ENCODE data around the gene STOX2.
A peak's percentile ranks its signal among the peaks of the same experiment; 100 is the strongest.

STOX2 gene

GRCh38 chr4:183905081-183905592 is at the start of gene STOX2:
Gene STOX2, plus strand, starts transcription at chr4:183905307. Its CDS starts 1,484 bp downstream, at chr4:183906791.
- peak; percentile 95 for DNase-seq

- DNase-seq, result peak; percentile 36
These were observed 49.5 kb upstream of the STOX2 start for GRCh38 chr4:183855323-183856190.

- DNase-seq, result no peak
These were observed 48.1 kb upstream of the STOX2 start for GRCh38 chr4:183857040-183857439.

GRCh38 chr4:183858011-183858615 is 47.0 kb upstream of the STOX2 start:
- peak; percentile 37 for DNase-seq

GRCh38 chr4:183860119-183860518 is 45.0 kb upstream of the STOX2 start:
- no peak for DNase-seq

- peak; percentile 37 for DNase-seq
These were observed 44.4 kb upstream of the STOX2 start for GRCh38 chr4:183860731-183861130.

DNA sequence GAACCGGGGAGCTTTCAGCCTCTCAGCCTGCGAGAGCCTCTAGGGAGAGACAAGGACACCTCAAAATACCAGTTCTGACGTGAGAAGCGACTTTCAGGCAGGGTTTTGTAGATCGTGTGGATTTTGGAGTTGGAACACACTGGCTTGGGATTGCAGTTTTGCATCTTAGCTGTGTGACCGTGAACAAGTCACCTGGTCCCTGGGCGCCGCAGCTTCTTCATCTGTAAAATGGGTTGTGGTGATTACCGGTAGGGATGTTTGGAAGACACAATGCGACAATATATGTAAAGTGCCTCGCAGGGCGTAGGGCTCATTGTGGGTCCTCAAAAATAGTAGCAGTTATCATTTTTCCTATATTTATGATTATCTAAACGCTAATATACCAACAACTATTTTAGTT is 43.7 kb upstream of the STOX2 start:
- DNase-seq, result no peak

GRCh38 chr4:183863155-183863825 is 41.8 kb upstream of the STOX2 start:
- no peak for DNase-seq

DNA sequence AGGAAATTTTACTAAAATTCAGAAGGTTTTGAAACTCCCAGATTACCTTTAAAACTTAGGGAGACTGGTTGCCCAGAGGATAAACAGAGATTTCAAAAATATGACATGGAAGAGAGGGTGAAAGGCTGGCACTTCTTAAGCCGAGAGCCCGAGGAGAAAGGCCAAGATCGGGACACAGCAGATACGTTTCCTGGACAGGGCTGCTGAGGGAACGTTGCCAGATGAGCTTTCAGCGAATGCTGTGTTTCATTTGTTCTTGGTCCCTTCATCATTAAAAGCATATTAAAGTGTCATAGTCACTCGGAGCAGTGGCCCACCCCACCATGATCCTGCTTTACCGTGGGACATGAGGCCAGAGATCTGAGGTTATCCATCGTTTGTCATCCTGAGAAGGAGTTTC is 37.9 kb upstream of the STOX2 start:
- DNase-seq, result no peak

DNA sequence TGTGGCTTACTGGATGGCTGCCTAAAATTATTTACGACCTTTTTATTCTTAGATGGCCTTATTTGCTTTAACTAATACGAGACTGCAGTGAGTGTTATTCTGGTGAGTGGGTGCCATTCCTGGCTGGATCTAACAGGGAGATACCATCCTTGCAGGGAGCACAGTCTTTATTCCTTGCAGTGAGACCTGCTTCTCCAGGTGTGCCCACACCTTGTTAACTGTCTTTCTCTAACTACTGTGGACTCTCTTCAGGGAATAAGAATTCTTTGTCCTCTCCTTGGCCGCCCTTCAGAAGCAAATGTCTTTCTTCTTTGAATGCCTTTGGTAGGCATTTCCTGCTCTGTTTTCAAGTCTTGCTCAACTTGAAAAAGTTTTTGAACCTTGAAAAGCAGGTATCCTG is 34.1 kb upstream of the STOX2 start:
- DNase-seq, result no peak

GRCh38 chr4:183871581-183871980 is 33.5 kb upstream of the STOX2 start:
- no peak for DNase-seq

GRCh38 chr4:183872531-183872930 is 32.6 kb upstream of the STOX2 start:
- DNase-seq, result no peak

DNA sequence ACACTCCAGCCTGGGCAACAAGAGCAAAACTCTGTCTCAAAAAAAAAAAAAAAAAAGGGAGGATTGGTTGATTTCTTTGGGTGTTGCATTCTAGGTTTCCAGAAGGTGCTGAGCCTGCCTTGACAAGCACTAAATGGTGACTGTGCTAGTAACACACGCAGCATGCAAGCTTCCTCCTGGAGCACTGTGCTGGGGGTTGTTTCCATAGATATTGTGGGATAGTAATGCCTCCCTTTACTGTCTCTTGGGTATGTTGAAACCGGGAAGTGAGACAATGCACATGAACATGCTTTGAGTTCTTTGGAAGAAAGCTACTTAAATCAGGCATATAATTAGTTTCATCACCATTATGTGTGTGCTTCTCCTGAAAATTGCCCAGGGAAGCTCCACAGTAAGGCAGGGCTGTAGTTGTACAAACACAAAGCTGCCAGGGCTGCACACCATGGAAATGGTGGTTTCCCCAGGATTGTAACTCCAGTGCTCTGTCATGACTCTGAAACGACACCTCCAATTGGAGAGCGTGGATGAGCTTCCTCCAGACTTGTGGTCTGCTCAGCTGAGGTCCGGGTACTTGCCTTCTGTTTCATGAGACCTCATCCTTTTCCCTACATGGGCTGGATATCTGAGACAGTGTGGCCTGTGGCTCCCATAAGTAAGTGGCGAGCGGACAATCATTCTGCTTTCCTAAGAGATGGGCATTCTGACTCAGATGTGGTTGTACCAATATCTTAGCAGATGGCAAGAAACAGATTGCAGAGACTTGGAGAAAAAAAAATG is 31.5 kb upstream of the STOX2 start:
- no peak for DNase-seq

GRCh38 chr4:183875251-183875825 is 29.8 kb upstream of the STOX2 start:
- DNase-seq, result no peak

DNA sequence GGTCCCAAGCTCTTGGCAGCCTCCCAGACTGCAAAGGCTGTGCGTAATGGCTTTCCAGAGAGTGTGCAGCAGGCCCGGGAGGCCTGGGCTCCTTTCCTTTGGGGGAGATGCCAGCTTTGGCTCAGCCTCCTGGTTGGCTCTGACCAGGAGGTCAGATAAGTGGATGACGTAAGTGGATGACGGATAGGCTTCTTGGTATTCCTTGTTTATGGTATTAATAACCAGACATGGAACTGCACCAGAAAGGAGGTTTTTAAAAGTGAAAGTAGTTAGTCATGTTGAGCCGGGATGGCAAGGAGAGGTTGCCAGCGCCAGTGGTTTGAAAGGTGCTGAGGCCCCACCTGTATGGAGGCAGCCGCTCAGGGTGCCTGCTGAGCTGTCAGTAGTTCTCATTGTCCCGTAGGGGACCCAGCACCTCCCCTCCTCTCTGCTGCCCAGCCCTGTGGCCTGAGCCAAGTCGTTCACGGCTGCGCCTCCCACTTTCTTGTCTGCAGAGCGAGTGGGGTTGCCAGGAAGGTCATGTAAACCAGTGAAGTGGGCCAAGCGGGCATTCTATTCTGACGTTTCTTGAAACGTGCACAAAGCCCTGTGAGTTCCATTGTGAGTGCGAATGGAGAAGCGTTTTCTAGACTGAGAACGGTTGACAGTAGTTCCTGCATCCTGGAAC is 28.7 kb upstream of the STOX2 start:
- peak; percentile 73 for DNase-seq

DNA sequence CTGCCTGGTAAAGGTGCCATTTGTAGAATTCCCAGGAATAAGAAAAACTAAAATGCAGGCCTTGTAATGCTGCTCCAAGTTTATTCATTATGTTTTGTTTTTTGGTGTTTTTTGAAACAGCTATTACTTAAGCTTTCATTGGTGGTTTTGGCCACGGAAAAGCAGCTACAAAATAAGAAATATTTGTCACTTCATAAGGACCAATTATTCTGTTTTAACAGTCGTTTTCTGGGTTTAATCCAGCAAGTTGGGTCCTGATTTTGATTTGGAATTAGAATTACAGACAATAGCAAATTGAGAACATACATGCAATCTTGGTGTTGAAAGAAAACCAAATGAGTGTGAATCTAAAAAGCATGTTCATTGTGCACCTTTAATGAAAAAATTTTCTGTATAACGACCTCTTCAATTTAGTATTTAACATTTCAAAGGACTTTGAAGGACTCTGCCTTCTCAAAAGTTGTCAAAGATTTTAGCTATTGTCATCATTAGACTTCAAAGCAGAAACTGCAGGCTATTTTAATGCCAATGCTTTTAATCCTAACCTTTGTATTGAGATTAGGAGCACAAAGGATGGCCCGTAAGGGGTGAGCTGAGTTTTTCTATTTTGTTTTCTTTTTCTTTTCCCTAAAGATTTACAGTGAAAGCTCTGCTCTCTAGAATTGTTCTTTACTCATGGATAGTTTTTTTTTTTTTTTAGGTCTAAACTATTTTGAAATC is 26.7 kb upstream of the STOX2 start:
- DNase-seq, result no peak

DNA sequence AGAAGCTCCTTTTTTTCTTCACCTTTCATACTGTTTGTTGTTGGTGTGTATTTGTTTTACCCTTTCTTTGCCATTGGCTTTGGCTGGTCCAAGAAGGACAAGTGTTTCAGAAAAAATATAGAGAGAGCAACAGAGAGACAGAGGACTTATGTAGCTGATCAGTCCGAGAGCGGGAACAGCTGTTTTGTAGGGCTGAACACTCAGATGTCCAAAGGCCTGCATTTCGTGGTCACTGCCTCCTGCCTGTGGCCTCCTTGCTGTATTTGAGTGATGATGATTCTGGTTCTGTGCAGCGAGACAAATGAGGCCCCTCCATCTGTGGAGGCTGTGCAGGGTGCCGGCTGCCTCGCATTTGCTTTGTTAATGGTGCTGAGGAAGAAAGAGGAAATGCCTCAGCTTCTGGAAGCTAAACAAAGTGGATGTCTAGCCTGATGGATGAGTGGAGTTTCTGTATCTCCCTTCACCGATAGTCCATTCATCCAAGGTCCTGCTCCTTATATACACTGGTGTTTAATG is 19.8 kb upstream of the STOX2 start:
- no peak for DNase-seq

- peak; percentile 76 for DNase-seq
These were observed 17.8 kb upstream of the STOX2 start for GRCh38 chr4:183887351-183887750.

DNA sequence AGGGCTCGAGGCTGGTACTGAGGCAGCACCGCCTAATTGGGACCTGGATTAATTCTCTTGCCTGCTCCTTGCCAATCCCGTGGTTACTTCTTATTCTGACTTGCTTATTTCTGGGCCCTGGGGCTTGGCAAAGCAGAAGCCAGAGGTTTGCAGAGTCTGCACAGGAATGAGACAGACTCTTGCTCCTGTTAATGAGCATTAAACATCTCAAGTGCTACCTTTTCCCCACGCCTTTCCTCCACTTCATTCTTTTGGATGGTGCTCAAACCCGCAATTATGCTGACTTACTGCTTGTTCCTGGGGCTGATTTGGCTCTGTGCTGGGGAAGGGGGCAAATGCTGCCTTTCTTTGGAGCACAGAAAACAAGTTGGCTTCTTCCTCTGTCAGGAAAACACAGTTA is 16.5 kb upstream of the STOX2 start:
- DNase-seq, result no peak

GRCh38 chr4:183889190-183889589 is 15.9 kb upstream of the STOX2 start:
- no peak for DNase-seq

- no peak for DNase-seq
These were observed 7.9 kb upstream of the STOX2 start for GRCh38 chr4:183897193-183897592.

All from eye (tissue), 1 donor.